Keratinocyte (primary cell): ENCODE data around the gene ATP1B2. TPM values are rescaled to one million over a fixed set of nuclear protein-coding genes. Genes with fewer than 3 reads are reported as not detected.

Experiments used
- DNase-seq: peaks from one replicate; pipeline ENCODE4 v3.0.0-alpha.2; 2011; ENCODE audit warnings: low read depth, missing footprints, low spot score
- FAIRE-seq: peaks from 2 replicates; lab custom pipeline; 2011; peaks lifted over from hg19 to GRCh38; lab: Jason Lieb, UNC
- H2AFZ ChIP-seq: 2 replicates; pipeline ENCODE4 v1.6.0; 2012; ENCODE audit warnings: low read length, control low read depth, inconsistent platforms; ENCODE audit not compliant: control insufficient read depth
- H3K27ac ChIP-seq: 2 replicates; pipeline ENCODE4 v1.5.1; 2011; ENCODE audit warnings: low read length; ENCODE audit not compliant: control insufficient read depth, insufficient read depth
- H3K27me3 ChIP-seq: 3 replicates; pipeline ENCODE4 v1.6.0; 2011; ENCODE audit warnings: low read length; ENCODE audit not compliant: control insufficient read depth, insufficient read depth; ENCODE audit errors: extremely low read depth
- H3K36me3 ChIP-seq, 2 experiments: 2 replicates in 1 of 2; 3 replicates in 1 of 2; pipeline ENCODE4 v1.5.1; 2011; ENCODE audit warnings: low read length in 2 of 2, mild to moderate bottlenecking in 1 of 2; ENCODE audit not compliant: control insufficient read depth in 2 of 2, insufficient read depth in 2 of 2; ENCODE audit errors: extremely low read depth in 1 of 2
- H3K4me1 ChIP-seq: 3 replicates; pipeline ENCODE4 v1.5.1; 2011; ENCODE audit warnings: low read length; ENCODE audit not compliant: control insufficient read depth, insufficient read depth; ENCODE audit errors: extremely low read depth
- H3K4me2 ChIP-seq: 3 replicates; pipeline ENCODE4 v1.6.0; 2011; ENCODE audit warnings: low read depth, low read length; ENCODE audit not compliant: control insufficient read depth, insufficient read depth; ENCODE audit errors: extremely low read depth
- H3K4me3 ChIP-seq, 3 experiments: fragments of 200-600 bp in 1 of 3; sonication (generic) in 1 of 3; 2 replicates in 2 of 3; 3 replicates in 1 of 3; pipeline ENCODE4 v1.5.1; 2011 to 2016; ENCODE audit warnings: low read length in 3 of 3, mild to moderate bottlenecking in 3 of 3, control low read depth in 2 of 3, inconsistent platforms in 1 of 3, low read depth in 1 of 3, mixed read lengths in 1 of 3, mixed run types in 1 of 3, moderate library complexity in 1 of 3; ENCODE audit not compliant: control insufficient read depth in 2 of 3, insufficient read depth in 2 of 3; ENCODE audit errors: extremely low read depth in 1 of 3
- H3K79me2 ChIP-seq: 2 replicates; pipeline ENCODE4 v1.6.0; 2012; ENCODE audit warnings: low read length; ENCODE audit not compliant: control insufficient read depth, insufficient read depth
- H3K9ac ChIP-seq: 3 replicates; pipeline ENCODE4 v1.6.0; 2011; ENCODE audit warnings: low read length; ENCODE audit not compliant: control insufficient read depth, insufficient read depth; ENCODE audit errors: extremely low read depth
- H3K9me1 ChIP-seq: 3 replicates; pipeline ENCODE4 v1.6.0; 2011; ENCODE audit warnings: low read length; ENCODE audit not compliant: control insufficient read depth, insufficient read depth; ENCODE audit errors: extremely low read depth
- H3K9me3 ChIP-seq: 2 replicates; pipeline ENCODE4 v1.5.1; 2012; ENCODE audit warnings: low read depth, low read length; ENCODE audit not compliant: control insufficient read depth
- H4K20me1 ChIP-seq: 3 replicates; pipeline ENCODE4 v1.6.0; 2011; ENCODE audit warnings: low read length; ENCODE audit not compliant: control insufficient read depth, insufficient read depth; ENCODE audit errors: extremely low read depth
- EZH2 ChIP-seq: IDR thresholded peaks from one replicate; pipeline ENCODE4 v1.6.1; 2012; ENCODE audit warnings: inconsistent platforms, mild to moderate bottlenecking, low read length, moderate library complexity
- dilution Hi-C: fragments of 300-500 bp; cut with MboI; formaldehyde crosslinking; loops from one replicate; pipeline ENCODE4 v1.7.0; 2020; ENCODE audit warnings: low sequenced_read_pairs; ENCODE audit not compliant: extremely low pct_ligation_motif_present
- polyA plus RNA-seq, 5 experiments: library from polyadenylated mRNA; depleted of rRNA in 3 of 5; stranded (reverse) in 3 of 5; stranded (forward) in 1 of 5; unstranded in 1 of 5; fragments of >200 nt; gene quantifications; 1 replicate in 1 of 5; 2 replicates in 3 of 5; 3 replicates in 1 of 5; pipeline versions ENCODE4 v1.2.1 to v1.2.3, GENCODE V29; 2011 to 2012; ENCODE audit warnings: missing spikeins in 2 of 5, low read depth in 1 of 5, low replicate concordance in 1 of 5
- TF ChIP-seq, protein P1 (sequence below), 3 experiments: IDR thresholded peaks in 1 of 3; conservative IDR thresholded peaks in 1 of 3; optimal IDR thresholded peaks in 1 of 3; 2 replicates in 2 of 3; 3 replicates in 1 of 3; pipeline versions ENCODE3 to v1.5.1; 2011; ENCODE audit warnings: low read length in 3 of 3, mild to moderate bottlenecking in 3 of 3, moderate library complexity in 2 of 3, control low read depth in 1 of 3, inconsistent platforms in 1 of 3; ENCODE audit not compliant: insufficient read depth in 2 of 3; ENCODE audit errors: extremely low read depth in 1 of 3

Gene ATP1B2
- polyA plus RNA-seq, 1 donor (not counting 4 experiments of a cell fraction or from before 2014, with no cell fraction given), result not detected

DNA sequence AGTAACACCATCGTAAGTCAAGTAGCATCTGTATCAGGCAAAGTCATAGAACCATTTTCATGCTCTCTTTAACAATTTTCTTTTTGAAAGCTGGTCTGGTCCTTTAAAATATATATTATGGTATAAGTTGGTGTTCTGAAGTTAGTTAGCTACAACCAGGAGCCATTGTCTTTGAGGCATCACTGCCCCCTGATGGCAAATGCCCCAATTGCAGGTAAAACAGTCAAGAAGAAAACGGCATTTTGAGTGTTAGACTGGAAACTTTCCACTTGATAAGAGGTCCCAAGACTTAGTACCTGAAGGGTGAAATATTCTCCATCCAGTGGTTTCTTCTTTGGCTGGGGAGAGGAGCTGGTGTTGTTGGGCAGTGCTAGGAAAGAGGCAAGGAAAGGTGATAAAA, 22.5 kb downstream of the ATP1B2 start:
- Histone ChIP-seq H2AFZ (no peak overlapping the region), H3K79me2 (no peaks in the 10 kb centered on the region), H3K27ac (no peak overlapping the region), H3K36me3 (peaks cover 22 to 25% of the 10 kb centered on the region in 2 experiments), H4K20me1 (no peaks in the 10 kb centered on the region), H3K4me1 (no peaks in the 10 kb centered on the region), H3K9me3 (peaks cover 3% of the 10 kb centered on the region), H3K9me1 (no peaks in the 10 kb centered on the region), H3K9ac (no peak overlapping the region), H3K4me3 (no peak overlapping the region), H3K4me2 (no peak overlapping the region), H3K27me3 (no peaks in the 10 kb centered on the region)
- FAIRE-seq (no peak), DNase-seq (no peak)
- dilution Hi-C loops, result no loop called here
- TF ChIP-seq, protein P1, sequence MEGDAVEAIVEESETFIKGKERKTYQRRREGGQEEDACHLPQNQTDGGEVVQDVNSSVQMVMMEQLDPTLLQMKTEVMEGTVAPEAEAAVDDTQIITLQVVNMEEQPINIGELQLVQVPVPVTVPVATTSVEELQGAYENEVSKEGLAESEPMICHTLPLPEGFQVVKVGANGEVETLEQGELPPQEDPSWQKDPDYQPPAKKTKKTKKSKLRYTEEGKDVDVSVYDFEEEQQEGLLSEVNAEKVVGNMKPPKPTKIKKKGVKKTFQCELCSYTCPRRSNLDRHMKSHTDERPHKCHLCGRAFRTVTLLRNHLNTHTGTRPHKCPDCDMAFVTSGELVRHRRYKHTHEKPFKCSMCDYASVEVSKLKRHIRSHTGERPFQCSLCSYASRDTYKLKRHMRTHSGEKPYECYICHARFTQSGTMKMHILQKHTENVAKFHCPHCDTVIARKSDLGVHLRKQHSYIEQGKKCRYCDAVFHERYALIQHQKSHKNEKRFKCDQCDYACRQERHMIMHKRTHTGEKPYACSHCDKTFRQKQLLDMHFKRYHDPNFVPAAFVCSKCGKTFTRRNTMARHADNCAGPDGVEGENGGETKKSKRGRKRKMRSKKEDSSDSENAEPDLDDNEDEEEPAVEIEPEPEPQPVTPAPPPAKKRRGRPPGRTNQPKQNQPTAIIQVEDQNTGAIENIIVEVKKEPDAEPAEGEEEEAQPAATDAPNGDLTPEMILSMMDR (optimal IDR thresholded peaks at IDR 0.05 in 1 of 3, IDR thresholded peaks at IDR 0.05 in 1 of 3, conservative IDR thresholded peaks at IDR 0.05 in 1 of 3; ENCODE audit: extremely low read depth in 1 of 3, insufficient read depth in 2 of 3, low read length in 3 of 3), result peak; percentile 42 to 52 (median 47)
- no peak for TF ChIP-seq EZH2

DNA sequence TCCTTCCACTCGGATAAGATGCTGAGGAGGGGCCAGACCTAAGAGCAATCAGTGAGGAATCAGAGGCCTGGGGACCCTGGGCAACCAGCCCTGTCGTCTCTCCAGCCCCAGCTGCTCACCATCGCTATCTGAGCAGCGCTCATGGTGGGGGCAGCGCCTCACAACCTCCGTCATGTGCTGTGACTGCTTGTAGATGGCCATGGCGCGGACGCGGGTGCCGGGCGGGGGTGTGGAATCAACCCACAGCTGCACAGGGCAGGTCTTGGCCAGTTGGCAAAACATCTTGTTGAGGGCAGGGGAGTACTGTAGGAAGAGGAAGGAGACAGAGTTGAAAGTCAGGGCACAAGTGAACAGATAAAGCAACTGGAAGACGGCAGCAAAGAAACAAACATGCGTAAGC, 24.2 kb downstream of the ATP1B2 start:
- FAIRE-seq, result no peak

More for the DNA sequence above, 24.2 kb downstream of the ATP1B2 start:
- H3K27me3 ChIP-seq, result no peaks in the 10 kb centered on the region
- TF ChIP-seq, protein P1 (optimal IDR thresholded peaks at IDR 0.05 in 1 of 3, IDR thresholded peaks at IDR 0.05 in 1 of 3, conservative IDR thresholded peaks at IDR 0.05 in 1 of 3; ENCODE audit: extremely low read depth in 1 of 3, insufficient read depth in 2 of 3, low read length in 3 of 3), result no peak
- TF ChIP-seq EZH2, result no peak
- dilution Hi-C loops, result no loop called here
- no peaks in the 10 kb centered on the region for H3K4me1 ChIP-seq
- H3K27ac ChIP-seq, result no peak overlapping the region
- no peak overlapping the region for H3K4me2 ChIP-seq
- H2AFZ ChIP-seq, result no peak overlapping the region
- H3K9me3 ChIP-seq, result peaks cover 3% of the 10 kb centered on the region
- peaks cover 3% of the 10 kb centered on the region for H3K79me2 ChIP-seq
- H3K9me1 ChIP-seq, result no peaks in the 10 kb centered on the region
- H3K4me3 ChIP-seq, result no peak overlapping the region
- H3K9ac ChIP-seq, result no peak overlapping the region
- peaks cover 19 to 20% of the 10 kb centered on the region in 2 experiments for H3K36me3 ChIP-seq
- no peaks in the 10 kb centered on the region for H4K20me1 ChIP-seq
- DNase-seq, result no peak
